Gastrocnemius medialis (tissue), 4 donors: ENCODE data around the gene LRP2BP.

Experiments
- CTCF ChIP-seq, 5 experiments: fragments of 450-650 bp in 3 of 5; fragments of 200-600 bp in 2 of 5; sonication (generic) in 2 of 5; IDR thresholded peaks in 4 of 5; conservative IDR thresholded peaks in 1 of 5; 1 replicate in 4 of 5; 2 replicates in 1 of 5; pipeline ENCODE4 v1.5.1; 2016 to 2019; ENCODE audit warnings: antibody characterized with exemption in 5 of 5, mild to moderate bottlenecking in 3 of 5, moderate library complexity in 3 of 5
- POLR2A ChIP-seq, 2 donors: fragments of 450-650 bp; IDR thresholded peaks; one replicate each; pipeline ENCODE4 v1.6.1; 2017; ENCODE audit warnings: antibody characterized with exemption in 2 of 2, mild to moderate bottlenecking in 2 of 2, moderate library complexity in 2 of 2

GRCh38 chr4:185317880-185318279, 77.8 kb downstream of the LRP2BP start:
- TF ChIP-seq CTCF (IDR thresholded peaks at IDR 0.05 in 4 of 5, conservative IDR thresholded peaks at IDR 0.05 in 1 of 5) (no peak), POLR2A (IDR thresholded peaks at IDR 0.05) (no peak)
